Hepatocyte (in vitro differentiated cells): ENCODE measurements around the gene CFD. TPM values are rescaled to one million over a fixed set of nuclear protein-coding genes. Genes with fewer than 3 reads are reported as not detected.

Experiments used
- DNase-seq: peaks from one replicate; pipeline ENCODE4 v3.0.0-alpha.2; 2016; ENCODE audit warnings: low spot score
- H2AFZ ChIP-seq: fragments of 200-600 bp; sonication (generic); 2 replicates; pipeline ENCODE4 v1.6.0; 2016; ENCODE audit warnings: antibody characterized with exemption, mild to moderate bottlenecking
- H3K27ac ChIP-seq: fragments of 200-600 bp; sonication (generic); 2 replicates; pipeline ENCODE4 v1.5.1; 2016; ENCODE audit warnings: mild to moderate bottlenecking
- H3K27me3 ChIP-seq: fragments of 200-600 bp; sonication (generic); 2 replicates; pipeline ENCODE4 v1.6.1; 2016
- H3K36me3 ChIP-seq: fragments of 200-600 bp; sonication (generic); replicated peaks from 2 replicates; pipeline ENCODE4 v1.5.1; 2016; ENCODE audit warnings: low read depth; ENCODE audit not compliant: insufficient read depth
- H3K4me1 ChIP-seq: fragments of 200-600 bp; sonication (generic); 2 replicates; pipeline ENCODE4 v1.5.1; 2016; ENCODE audit warnings: mild to moderate bottlenecking, moderate library complexity; ENCODE audit not compliant: insufficient read depth
- H3K4me2 ChIP-seq: fragments of 200-600 bp; sonication (generic); 2 replicates; pipeline ENCODE4 v1.6.0; 2016
- H3K4me3 ChIP-seq: fragments of 200-600 bp; sonication (generic); 2 replicates; pipeline ENCODE4 v1.5.1; 2016; ENCODE audit warnings: mild to moderate bottlenecking
- H3K79me2 ChIP-seq: fragments of 200-600 bp; sonication (generic); 2 replicates; pipeline ENCODE4 v1.6.0; 2017; ENCODE audit warnings: mild to moderate bottlenecking
- H3K9me2 ChIP-seq: fragments of 200-600 bp; sonication (generic); replicated peaks from 2 replicates; pipeline ENCODE4 v1.6.0; 2017; ENCODE audit warnings: mild to moderate bottlenecking; ENCODE audit not compliant: insufficient read depth
- H3K9me3 ChIP-seq: fragments of 200-600 bp; sonication (generic); 2 replicates; pipeline ENCODE4 v1.5.1; 2016; ENCODE audit warnings: low read depth, mild to moderate bottlenecking
- H4K20me1 ChIP-seq: fragments of 200-600 bp; sonication (generic); 2 replicates; pipeline ENCODE4 v1.6.0; 2016; ENCODE audit warnings: mild to moderate bottlenecking; ENCODE audit not compliant: insufficient read depth, poor library complexity, severe bottlenecking
- CTCF ChIP-seq: fragments of 200-600 bp; sonication (generic); IDR thresholded peaks from 2 replicates; pipeline ENCODE4 v1.5.1; 2016; ENCODE audit warnings: antibody characterized with exemption, mild to moderate bottlenecking; ENCODE audit not compliant: poor library complexity
- EZH2 ChIP-seq: fragments of 200-600 bp; sonication (generic); IDR thresholded peaks from 2 replicates; pipeline ENCODE4 v1.6.1; 2016; ENCODE audit warnings: antibody characterized with exemption, mild to moderate bottlenecking, borderline replicate concordance
- EZH2phosphoT487 ChIP-seq: fragments of 200-600 bp; sonication (generic); IDR thresholded peaks from one replicate; pipeline ENCODE4 v1.6.1; 2018; ENCODE audit warnings: antibody characterized with exemption, mild to moderate bottlenecking, low read depth, moderate library complexity; ENCODE audit not compliant: unreplicated experiment, severe bottlenecking
- WGBS: methylation state at CpG from one replicate; pipeline ENCODE4 v1.1.6; 2016; ENCODE audit warnings: low lambda C conversion rate; ENCODE audit errors: missing lambda C conversion rate; 5-methylcytosine and 5-hydroxymethylcytosine counted together
- polyA plus RNA-seq: library from polyadenylated mRNA; unstranded; fragments of >200 nt; fragmentation: Nextera tagmentation; extraction: Ambion mirVana; gene quantifications from 2 replicates; pipeline ENCODE4 v1.2.1, GENCODE V29; 2016
- total RNA-seq: library from RNA; depleted of rRNA; stranded (reverse); fragments of >200 nt; gene quantifications from 2 replicates; pipeline ENCODE4 v1.2.3, GENCODE V29; 2014

Gene CFD
- total RNA-seq (3.3 and 9.0 TPM in 2 replicates), polyA plus RNA-seq (8.2 and 11.2 TPM in 2 replicates)

DNA sequence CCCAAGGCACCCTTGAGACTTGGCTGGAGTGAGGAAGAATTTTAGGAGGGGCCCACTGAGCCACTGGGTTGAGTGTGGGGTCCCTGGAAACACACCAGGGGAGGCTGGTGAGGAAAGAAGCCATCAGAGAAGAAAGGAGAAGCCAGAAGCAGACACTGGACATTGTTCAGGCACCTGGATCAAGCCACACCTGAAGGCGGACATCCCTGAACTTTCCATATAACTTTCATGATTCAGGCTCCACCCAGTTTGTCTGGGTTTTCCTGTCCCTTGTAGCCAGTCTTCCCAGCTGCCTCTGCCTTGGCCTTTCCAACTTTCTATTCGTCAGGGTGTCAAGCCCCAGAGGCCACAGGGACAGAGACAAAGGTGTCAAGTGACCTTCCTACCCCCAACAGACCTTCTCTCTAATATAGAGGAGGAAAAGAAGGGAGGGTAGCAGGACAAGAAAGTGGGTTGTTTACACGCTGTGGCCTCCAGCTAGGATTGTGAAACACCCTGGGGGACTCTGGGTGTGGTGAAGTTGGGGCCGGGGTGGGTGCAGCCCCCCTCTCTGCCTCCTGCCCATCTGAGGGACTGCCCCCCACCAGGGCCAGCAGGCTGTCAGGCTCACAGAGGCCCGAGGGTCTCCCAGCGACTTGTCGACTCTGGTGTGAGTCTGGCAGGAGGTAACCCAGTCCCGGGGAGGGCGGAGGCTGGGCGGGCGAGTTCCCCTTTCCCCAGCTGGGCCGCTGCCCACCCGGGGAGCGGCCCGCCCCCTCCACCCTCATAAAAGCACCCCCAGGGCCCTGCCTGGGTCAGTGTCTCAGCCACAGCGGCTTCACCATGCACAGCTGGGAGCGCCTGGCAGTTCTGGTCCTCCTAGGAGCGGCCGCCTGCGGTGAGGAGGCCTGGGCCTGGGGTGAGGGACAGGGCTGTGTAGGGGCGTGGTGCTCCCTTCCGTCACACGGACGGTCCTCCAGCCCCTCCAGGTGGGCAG, at the start of gene CFD:
Gene CFD, plus strand, starts transcription at position 797 of the 976 bp plus-strand sequence. Its CDS starts 26 bp downstream, at position 823.
- no peaks in the 10 kb centered on the region for H3K9me2 ChIP-seq
- H2AFZ ChIP-seq = no peak within 1 kb of the TSS
- H4K20me1 ChIP-seq = no peaks in the 10 kb centered on the region
- no peak within 1 kb of the TSS for H3K27ac ChIP-seq
- no peaks in the 10 kb centered on the region for H3K36me3 ChIP-seq
- H3K79me2 ChIP-seq = no peaks in the 10 kb centered on the region
- H3K4me2 ChIP-seq = peak within 1 kb of the TSS; percentile 84
- no peaks in the 10 kb centered on the region for H3K9me3 ChIP-seq
- no peak for DNase-seq
- H3K4me1 ChIP-seq = peaks cover 5% of the 10 kb centered on the region
- peak within 1 kb of the TSS; percentile 14 for H3K4me3 ChIP-seq
- 70% methylated on average over 16 of the region's 24 CpGs for WGBS
- no peaks in the 10 kb centered on the region for H3K27me3 ChIP-seq
- no peak for TF ChIP-seq EZH2
- no peak for TF ChIP-seq EZH2phosphoT487
- TF ChIP-seq CTCF = no peak

- 95% methylated on average over 30 of the region's 30 CpGs for WGBS
- H4K20me1 ChIP-seq = peaks cover 62% of the 10 kb centered on the region
- H3K79me2 ChIP-seq = peaks cover 44% of the 10 kb centered on the region
Measured at GRCh38 chr19:810077-810855, 49.2 kb upstream of the CFD start.

DNA sequence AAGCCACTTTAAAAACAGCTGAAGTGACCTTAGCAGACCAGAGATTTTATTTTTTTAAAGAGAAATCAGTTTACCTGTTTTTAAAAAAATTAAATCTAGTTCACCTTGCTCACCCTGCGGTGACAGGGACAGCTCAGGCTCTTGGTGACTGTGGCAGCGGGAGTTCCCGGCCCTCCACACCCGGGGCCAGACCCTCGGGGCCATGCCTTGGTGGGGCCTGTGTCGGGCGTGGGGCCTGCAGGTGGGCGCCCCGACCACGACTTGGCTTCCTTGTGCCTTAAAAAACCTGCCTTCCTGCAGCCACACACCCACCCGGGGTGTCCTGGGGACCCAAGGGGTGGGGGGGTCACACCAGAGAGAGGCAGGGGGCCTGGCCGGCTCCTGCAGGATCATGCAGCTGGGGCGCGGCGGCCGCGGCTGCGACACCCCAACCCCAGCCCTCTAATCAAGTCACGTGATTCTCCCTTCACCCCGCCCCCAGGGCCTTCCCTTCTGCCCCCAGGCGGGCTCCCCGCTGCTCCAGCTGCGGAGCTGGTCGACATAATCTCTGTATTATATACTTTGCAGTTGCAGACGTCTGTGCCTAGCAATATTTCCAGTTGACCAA, 48.5 kb upstream of the CFD start:
- peaks cover 37% of the 10 kb centered on the region for H3K79me2 ChIP-seq

More at GRCh38 chr19:810077-810855, 49.2 kb upstream of the CFD start:
- Histone ChIP-seq H3K9me3 (no peaks in the 10 kb centered on the region), H3K4me3 (no peak overlapping the region), H2AFZ (no peak overlapping the region), H3K4me2 (no peak overlapping the region), H3K36me3 (peaks cover 5% of the 10 kb centered on the region), H3K27me3 (no peaks in the 10 kb centered on the region), H3K9me2 (no peaks in the 10 kb centered on the region), H3K27ac (no peak overlapping the region), H3K4me1 (no peaks in the 10 kb centered on the region)
- TF ChIP-seq CTCF (no peak), EZH2phosphoT487 (no peak), EZH2 (no peak)
- no peak for DNase-seq

More for the DNA sequence above, 48.5 kb upstream of the CFD start:
- Histone ChIP-seq H3K27me3 (no peaks in the 10 kb centered on the region), H4K20me1 (peaks cover 55% of the 10 kb centered on the region), H3K4me1 (no peaks in the 10 kb centered on the region), H3K27ac (no peak overlapping the region), H3K4me3 (no peak overlapping the region), H3K36me3 (peaks cover 5% of the 10 kb centered on the region), H2AFZ (no peak overlapping the region), H3K4me2 (no peak overlapping the region), H3K9me2 (no peaks in the 10 kb centered on the region), H3K9me3 (no peaks in the 10 kb centered on the region)
- 91% methylated on average over 17 of the region's 25 CpGs for WGBS
- DNase-seq = no peak
- TF ChIP-seq CTCF (no peak), EZH2 (no peak), EZH2phosphoT487 (no peak)
